DOHH2 (cell line): ENCODE results near the gene PHLPP1.

ENCODE experiments used
- H3F3A ChIP-seq: fragments of 200-600 bp; sonication (generic), shearing (Covaris generic); 2 replicates; pipeline ENCODE4 v1.6.0; 2016; ENCODE audit warnings: antibody characterized with exemption, mild to moderate bottlenecking; ENCODE audit not compliant: control insufficient read depth, insufficient read depth
- H3K27ac ChIP-seq: fragments of 200-600 bp; sonication (generic); 2 replicates; pipeline ENCODE4 v1.5.1; 2014; ENCODE audit warnings: low read depth, mild to moderate bottlenecking, low read length, moderate library complexity
- H3K27me3 ChIP-seq: fragments of 200-600 bp; sonication (generic); 2 replicates; pipeline ENCODE4 v1.6.1; 2014; ENCODE audit warnings: mild to moderate bottlenecking, low read length, mixed read lengths; ENCODE audit not compliant: control insufficient read depth
- H3K36me3 ChIP-seq: fragments of 200-600 bp; sonication (generic); 2 replicates; pipeline ENCODE4 v1.6.1; 2014; ENCODE audit warnings: mild to moderate bottlenecking, low read length, moderate library complexity, mixed read lengths; ENCODE audit not compliant: control insufficient read depth
- H3K4me1 ChIP-seq: fragments of 200-600 bp; sonication (generic); 2 replicates; pipeline ENCODE4 v1.6.1; 2014; ENCODE audit warnings: mild to moderate bottlenecking, low read length, mixed read lengths; ENCODE audit not compliant: control insufficient read depth
- H3K4me2 ChIP-seq: fragments of 200-600 bp; sonication (generic); 2 replicates; pipeline ENCODE4 v1.6.0; 2014; ENCODE audit warnings: mild to moderate bottlenecking, low read length, moderate library complexity
- H3K4me3 ChIP-seq: fragments of 200-600 bp; sonication (generic); 2 replicates; pipeline ENCODE4 v1.5.1; 2014; ENCODE audit warnings: mild to moderate bottlenecking, low read length, mixed read lengths
- H3K79me2 ChIP-seq: fragments of 200-600 bp; sonication (generic); 2 replicates; pipeline ENCODE4 v1.6.1; 2014; ENCODE audit warnings: mild to moderate bottlenecking, low read length, mixed read lengths; ENCODE audit not compliant: control insufficient read depth
- H3K9me2 ChIP-seq: fragments of 200-600 bp; sonication (generic); replicated peaks from 2 replicates; pipeline ENCODE4 v1.6.1; 2014; ENCODE audit warnings: mild to moderate bottlenecking, low read length, mixed read lengths; ENCODE audit not compliant: control insufficient read depth
- H3K9me3 ChIP-seq: fragments of 200-600 bp; sonication (generic); 2 replicates; pipeline ENCODE4 v1.6.1; 2014; ENCODE audit warnings: antibody characterized with exemption, low read length, mixed read lengths; ENCODE audit not compliant: control insufficient read depth, insufficient read depth
- H4K20me1 ChIP-seq: fragments of 200-600 bp; sonication (generic); 2 replicates; pipeline ENCODE4 v1.6.0; 2014; ENCODE audit warnings: low read depth, mild to moderate bottlenecking, antibody characterized with exemption, low read length, moderate library complexity; ENCODE audit not compliant: control insufficient read depth, insufficient read depth
- EZH2phosphoT487 ChIP-seq: fragments of 200-600 bp; sonication (generic); IDR thresholded peaks from 2 replicates; pipeline ENCODE4 v1.6.1; 2017; ENCODE audit warnings: borderline replicate concordance, mild to moderate bottlenecking, antibody characterized with exemption, low read length, moderate library complexity, mixed read lengths
- TF ChIP-seq, protein P1 (sequence below): fragments of 200-600 bp; sonication (generic); IDR thresholded peaks from one replicate; pipeline ENCODE4 v1.5.1; 2014; ENCODE audit warnings: antibody characterized with exemption, mild to moderate bottlenecking, low read depth, low read length; ENCODE audit not compliant: poor library complexity, severe bottlenecking

PHLPP1 gene

DNA sequence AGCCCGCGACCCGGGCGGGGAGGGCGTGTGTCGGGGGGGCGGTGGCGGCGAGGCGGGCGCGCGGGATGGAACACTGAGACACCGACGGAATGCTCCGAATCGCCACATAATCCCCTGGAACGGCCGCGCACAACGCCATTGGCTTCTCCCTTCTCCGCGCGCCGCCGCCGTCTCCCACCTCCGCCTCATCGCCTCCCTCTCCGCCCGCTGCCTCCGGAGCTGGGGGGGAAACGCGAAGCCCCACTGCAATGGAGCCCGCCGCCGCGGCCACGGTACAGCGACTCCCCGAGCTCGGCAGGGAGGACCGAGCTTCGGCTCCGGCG, at the start of gene PHLPP1:
Gene PHLPP1 (plus strand): TSS at position 106 of the 323 bp plus-strand sequence. CDS start 143 bp downstream, at position 249.
- Histone ChIP-seq H3F3A (no peaks in the 10 kb centered on the region), H3K36me3 (peaks cover 11% of the 10 kb centered on the region), H3K9me2 (no peaks in the 10 kb centered on the region), H3K79me2 (peaks cover 43% of the 10 kb centered on the region), H3K4me2 (peak within 1 kb of the TSS; percentile 67), H4K20me1 (peaks cover 10% of the 10 kb centered on the region), H3K27me3 (no peaks in the 10 kb centered on the region), H3K4me3 (peak within 1 kb of the TSS; percentile 76), H3K4me1 (peaks cover 36% of the 10 kb centered on the region), H3K27ac (peak within 1 kb of the TSS; percentile 43), H3K9me3 (no peaks in the 10 kb centered on the region)
- TF ChIP-seq EZH2phosphoT487 = no peak
- TF ChIP-seq, protein P1, sequence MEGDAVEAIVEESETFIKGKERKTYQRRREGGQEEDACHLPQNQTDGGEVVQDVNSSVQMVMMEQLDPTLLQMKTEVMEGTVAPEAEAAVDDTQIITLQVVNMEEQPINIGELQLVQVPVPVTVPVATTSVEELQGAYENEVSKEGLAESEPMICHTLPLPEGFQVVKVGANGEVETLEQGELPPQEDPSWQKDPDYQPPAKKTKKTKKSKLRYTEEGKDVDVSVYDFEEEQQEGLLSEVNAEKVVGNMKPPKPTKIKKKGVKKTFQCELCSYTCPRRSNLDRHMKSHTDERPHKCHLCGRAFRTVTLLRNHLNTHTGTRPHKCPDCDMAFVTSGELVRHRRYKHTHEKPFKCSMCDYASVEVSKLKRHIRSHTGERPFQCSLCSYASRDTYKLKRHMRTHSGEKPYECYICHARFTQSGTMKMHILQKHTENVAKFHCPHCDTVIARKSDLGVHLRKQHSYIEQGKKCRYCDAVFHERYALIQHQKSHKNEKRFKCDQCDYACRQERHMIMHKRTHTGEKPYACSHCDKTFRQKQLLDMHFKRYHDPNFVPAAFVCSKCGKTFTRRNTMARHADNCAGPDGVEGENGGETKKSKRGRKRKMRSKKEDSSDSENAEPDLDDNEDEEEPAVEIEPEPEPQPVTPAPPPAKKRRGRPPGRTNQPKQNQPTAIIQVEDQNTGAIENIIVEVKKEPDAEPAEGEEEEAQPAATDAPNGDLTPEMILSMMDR = no peak

DNA sequence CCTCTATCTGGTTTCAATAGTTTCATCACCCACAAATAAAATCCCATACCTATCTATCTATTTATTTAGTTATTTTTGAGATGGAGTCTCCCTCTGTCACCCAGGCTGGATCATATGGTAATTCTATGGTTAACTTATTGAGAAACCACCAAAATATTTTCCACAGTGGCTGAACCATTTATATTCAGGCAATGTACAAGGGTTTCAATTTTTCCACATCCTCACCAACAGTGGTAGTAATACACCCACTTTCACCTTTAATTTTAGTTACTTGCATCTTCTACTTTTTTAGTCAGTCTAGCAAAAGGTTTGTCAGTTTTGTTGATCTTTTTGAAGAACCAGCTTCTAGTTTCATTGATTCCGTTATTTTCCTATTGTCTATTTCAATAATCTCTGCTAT, 46.1 kb upstream of the PHLPP1 start:
- H3F3A ChIP-seq = no peaks in the 10 kb centered on the region
- no peak overlapping the region for H3K4me2 ChIP-seq
- H3K9me3 ChIP-seq = no peaks in the 10 kb centered on the region
- no peak for TF ChIP-seq EZH2phosphoT487
- TF ChIP-seq, protein P1 = no peak
- H3K79me2 ChIP-seq = no peaks in the 10 kb centered on the region
- H3K27me3 ChIP-seq = no peaks in the 10 kb centered on the region
- H3K9me2 ChIP-seq = no peaks in the 10 kb centered on the region
- no peak overlapping the region for H3K4me3 ChIP-seq
- H3K36me3 ChIP-seq = no peaks in the 10 kb centered on the region
- no peaks in the 10 kb centered on the region for H3K4me1 ChIP-seq
- H3K27ac ChIP-seq = no peak overlapping the region
- H4K20me1 ChIP-seq = no peaks in the 10 kb centered on the region

DNA sequence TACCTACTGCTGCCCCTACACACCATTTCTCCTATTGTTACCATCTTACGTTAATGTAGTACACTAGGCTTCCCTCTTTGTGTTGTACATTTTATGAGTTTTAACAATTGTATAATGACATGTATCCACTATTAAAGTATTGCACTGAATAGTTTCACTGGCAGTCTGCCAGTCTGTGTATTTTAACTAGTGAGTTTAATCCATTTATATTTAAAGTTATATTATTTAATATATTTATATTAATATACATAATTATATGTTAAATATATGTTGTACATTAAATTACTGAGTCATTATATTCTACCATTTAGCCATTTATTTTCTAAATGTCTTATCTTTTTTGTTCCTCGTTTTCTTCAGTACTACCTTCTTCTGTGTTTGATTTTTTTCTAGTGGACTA, 44.8 kb upstream of the PHLPP1 start:
- H3K27ac ChIP-seq = no peak overlapping the region
- no peaks in the 10 kb centered on the region for H3K9me2 ChIP-seq
- TF ChIP-seq EZH2phosphoT487 = no peak
- TF ChIP-seq, protein P1 = no peak
- H3K9me3 ChIP-seq = no peaks in the 10 kb centered on the region
- H4K20me1 ChIP-seq = no peaks in the 10 kb centered on the region
- no peaks in the 10 kb centered on the region for H3F3A ChIP-seq
- no peaks in the 10 kb centered on the region for H3K36me3 ChIP-seq
- H3K4me2 ChIP-seq = no peak overlapping the region
- H3K4me1 ChIP-seq = no peaks in the 10 kb centered on the region
- no peaks in the 10 kb centered on the region for H3K27me3 ChIP-seq
- H3K79me2 ChIP-seq = no peaks in the 10 kb centered on the region
- no peak overlapping the region for H3K4me3 ChIP-seq

DNA sequence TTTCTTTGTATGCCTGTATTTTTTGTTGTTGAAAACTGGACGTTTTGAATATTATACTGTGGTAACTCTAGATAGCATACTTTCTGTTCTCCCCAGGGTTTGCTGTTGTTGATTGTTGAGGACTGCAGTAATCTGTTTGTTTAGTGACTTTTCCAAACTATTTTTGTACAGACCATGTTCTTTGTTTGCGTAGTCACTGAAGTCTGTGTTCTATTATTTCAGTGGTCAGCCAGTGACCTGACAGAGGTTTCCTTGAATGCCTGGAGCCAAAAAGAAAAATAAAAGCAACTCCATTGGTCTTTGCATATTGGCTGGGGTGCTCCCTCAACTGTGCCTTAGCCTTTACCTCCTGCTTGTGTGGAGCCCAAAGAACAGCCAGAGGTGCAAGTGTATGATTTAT, 42.7 kb upstream of the PHLPP1 start:
- Histone ChIP-seq H3K9me2 (no peaks in the 10 kb centered on the region), H3F3A (no peaks in the 10 kb centered on the region), H3K9me3 (no peaks in the 10 kb centered on the region), H3K27ac (no peak overlapping the region), H3K36me3 (no peaks in the 10 kb centered on the region), H3K4me1 (no peaks in the 10 kb centered on the region), H3K27me3 (no peaks in the 10 kb centered on the region), H3K79me2 (no peaks in the 10 kb centered on the region), H3K4me3 (no peak overlapping the region), H3K4me2 (no peak overlapping the region), H4K20me1 (no peaks in the 10 kb centered on the region)
- no peak for TF ChIP-seq EZH2phosphoT487
- TF ChIP-seq, protein P1 = no peak
